DMS114 treated with DMSO at 0.1 percent for 48 hours (cell line): ENCODE results near the gene PHLDA3.

ENCODE experiments used
- DNase-seq: peaks from one replicate; lab custom pipeline; 2025; ENCODE audit not compliant: unreplicated experiment; lab: John Stamatoyannopoulos, UW

The PHLDA3 gene

DNA sequence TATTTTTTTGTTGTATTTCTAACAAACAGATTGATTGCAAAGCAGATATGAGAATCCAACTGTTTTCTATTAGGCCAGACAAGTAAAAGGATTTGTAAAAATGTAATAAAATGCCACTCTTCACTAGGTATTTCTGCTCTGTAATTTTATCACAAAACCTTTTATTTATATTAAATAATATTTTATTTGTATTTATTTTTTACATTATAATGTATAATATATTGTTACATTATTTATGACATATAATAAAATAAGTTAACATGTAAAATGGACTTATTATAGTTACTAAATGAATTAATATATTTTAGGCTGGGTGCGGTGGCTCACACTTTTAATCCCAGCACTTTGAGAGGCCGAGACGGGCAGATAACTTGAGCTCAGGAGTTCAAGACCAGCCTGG lies 34.7 kb downstream of the PHLDA3 start:
- no peak for DNase-seq

DNA sequence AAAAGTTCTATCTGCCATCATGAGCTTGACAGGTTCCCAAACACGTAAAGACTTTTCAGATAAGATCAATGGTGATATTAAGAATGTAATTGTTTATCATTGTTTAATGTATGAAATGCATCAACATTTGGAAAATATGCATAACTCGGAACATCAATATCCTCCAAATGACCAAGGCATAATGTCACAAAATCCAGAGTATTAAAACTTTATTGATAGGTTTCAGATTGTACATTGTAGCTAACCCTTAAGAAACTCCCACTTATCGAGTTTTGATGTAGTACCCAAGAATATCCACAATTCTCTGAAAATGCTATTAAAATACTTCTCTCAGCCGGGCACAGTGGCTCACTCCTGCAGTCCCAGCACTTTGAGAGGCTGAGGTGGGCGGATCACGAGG lies 35.4 kb downstream of the PHLDA3 start:
- DNase-seq: no peak

DNA sequence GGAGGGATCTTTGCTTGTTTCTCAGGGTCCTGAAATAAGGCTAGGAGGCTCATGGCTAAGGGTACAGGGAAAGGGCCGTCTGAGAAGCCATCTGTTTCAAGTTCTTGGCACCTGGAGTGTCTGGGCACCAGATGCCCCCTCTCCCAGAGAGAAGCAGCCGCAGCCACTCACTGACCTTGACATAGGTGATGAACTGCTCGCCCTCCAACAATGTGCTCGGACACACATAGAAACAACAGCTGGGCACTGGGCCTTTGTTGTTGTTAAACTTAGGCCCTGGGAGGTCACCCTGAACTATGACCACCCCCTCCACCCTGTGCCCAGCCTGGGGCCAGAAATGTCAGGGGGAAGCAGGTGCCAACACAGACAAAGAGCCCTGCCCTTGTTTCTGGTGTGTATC lies 38.2 kb downstream of the PHLDA3 start:
- no peak for DNase-seq

DNA sequence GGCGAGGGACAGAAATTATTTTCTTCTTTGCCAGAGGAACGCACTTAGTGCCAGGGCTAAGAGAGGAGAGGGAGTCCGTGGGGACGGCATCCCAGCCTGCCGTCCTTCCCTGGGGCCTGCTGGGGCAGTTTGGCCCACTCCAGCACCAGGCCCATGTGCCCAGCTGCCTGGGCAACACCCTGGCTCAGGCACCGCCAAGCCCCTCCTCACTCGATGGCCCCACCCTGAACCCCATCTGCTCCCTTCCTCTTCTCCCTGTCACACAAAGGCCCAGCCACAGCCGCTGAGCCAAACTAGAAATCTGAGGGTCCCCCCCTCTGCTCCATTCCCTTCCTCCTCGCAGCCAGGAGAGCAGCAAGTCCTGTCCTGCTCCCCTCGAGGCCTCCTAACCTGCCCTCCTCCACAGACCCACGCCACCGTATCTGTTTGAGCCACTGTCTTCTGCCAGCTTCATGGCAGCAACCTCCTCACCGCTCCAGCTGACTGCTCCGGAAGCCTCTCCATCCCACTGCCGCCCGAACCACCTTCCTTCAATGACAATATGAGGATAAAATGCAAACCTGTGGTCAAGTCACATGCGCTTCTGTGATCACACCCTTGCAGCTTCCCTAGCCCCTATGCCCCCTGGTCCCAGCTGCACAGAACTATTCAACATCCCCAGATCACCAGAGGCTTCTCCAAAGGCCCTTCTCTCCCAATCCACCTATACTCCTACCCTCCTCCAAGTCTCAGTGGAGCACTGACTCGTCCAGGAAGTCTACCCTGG lies 39.1 kb downstream of the PHLDA3 start:
- no peak for DNase-seq

DNA sequence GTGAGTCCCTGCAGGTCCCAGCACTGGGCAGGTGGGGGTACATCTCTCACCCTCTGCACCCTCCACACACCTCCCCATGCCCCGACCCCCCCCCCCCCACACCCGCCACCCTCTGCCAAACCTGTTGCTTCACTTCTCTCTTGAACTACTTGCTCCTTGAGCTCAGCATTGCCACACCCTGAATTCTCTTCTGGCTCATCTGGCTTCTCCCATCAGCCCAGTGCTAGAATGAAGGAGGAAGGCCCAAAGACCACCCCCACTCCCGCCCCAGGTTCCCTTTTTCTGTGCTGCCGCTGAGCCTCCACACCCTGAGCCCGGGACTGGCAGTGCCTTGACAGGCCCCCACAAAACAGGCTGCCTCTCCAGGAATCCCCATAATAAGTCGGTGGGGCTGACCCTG lies 41.0 kb downstream of the PHLDA3 start:
- no peak for DNase-seq

DNA sequence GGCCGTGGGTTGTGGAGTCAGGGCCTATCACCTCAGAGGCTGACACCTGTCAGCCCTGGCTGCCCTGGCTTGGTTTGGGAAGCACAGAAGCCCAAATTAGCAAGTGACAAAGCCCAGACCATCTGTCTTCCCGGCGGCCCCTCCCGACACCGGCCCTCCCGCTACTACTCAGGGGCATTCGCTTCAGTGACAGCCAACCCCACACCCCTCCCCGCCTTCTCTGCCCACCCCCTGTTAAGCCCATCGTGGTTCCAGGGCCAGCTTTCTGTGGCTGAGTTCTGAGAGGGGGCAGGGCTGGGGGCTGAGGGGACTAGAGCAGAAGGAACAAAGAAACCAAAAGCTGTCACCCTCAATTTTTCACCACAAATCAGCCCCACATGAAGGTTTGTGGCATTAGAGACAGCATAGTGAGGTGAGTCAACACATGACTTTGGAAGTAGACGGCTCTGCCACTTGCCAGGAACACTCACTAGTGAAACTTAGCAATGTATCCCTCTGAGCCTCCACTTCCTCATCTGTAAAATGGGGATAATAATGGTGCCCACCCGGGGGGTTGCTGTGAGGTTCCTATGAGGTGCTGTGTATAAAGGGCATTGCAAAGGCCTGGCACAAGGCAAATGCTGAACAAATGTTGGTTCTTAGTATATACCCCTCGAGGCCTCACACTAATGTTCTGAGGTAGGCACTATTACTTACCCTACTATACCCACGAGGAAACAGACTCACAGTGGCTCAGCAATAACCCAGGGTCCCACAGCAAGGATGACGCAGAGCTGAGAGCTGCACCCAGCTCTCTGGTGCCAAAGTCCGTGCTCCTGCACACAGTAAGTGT lies 42.3 kb downstream of the PHLDA3 start:
- no peak for DNase-seq

DNA sequence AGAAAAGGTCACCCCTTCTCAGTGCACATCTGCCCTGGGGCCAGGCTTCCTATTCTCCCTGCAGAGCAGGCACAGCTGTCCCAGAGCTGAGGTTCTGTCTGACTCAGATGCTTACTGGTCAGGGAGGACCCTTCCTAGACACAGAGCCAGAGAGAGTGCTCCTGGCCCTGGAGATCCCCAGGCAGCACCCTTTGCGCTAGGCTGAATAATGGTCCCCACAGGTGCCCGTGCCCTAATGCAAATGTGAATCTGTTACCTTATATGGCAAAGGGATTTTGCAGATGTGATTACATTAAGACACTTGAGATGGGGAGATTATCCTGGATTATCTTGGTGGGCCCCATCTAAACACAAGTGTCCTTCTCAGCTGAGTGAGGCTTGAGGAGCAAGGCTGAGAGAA lies 44.8 kb downstream of the PHLDA3 start:
- DNase-seq: no peak

DNA sequence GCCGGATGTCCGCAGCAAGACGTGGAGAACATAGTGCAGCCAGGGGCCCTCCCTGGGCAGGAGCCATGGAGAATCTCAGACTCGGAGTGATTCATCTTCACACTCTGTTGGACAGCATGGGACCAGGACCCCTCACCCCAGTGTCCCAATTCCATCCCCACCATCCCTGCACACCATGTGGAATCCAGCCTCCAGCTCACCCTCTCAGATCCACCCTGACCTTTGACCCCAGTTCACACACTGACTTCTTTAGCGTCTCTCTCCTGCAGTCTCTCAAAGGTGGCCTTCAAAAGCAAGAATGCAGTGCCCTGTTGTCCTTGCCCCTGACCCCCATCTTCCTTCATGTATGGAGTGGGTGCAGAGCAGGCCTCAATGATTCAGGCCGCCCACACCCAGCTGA lies 45.3 kb downstream of the PHLDA3 start:
- no peak for DNase-seq

DNA sequence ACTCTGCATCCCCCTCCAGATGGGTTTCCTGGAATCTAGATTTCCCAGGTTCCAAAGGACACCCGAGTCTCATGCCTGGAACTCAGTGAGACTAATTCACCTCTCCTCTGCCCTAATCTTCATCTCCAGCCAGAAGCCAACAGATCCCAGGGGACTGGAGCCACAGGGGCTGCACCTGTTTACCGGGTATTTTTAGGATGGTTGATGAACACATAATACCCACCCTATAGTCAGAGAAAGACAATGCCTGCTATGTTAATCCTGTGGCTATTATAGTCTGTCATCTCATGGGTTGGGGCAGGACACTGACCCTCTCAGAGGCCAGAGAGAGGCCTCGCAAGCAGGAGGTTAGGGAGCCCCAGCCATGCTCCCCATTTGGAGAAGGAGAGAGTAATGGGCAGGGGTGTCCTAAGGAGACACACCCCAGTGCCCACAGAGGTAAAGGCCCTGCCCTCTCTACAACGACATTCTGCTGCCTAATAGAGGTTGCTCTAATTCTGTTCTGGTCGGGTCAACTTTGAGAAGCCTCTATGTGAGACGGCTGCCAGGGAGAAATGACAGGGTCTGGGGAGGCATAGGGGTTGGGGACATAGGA lies 46.5 kb downstream of the PHLDA3 start:
- no peak for DNase-seq

DNA sequence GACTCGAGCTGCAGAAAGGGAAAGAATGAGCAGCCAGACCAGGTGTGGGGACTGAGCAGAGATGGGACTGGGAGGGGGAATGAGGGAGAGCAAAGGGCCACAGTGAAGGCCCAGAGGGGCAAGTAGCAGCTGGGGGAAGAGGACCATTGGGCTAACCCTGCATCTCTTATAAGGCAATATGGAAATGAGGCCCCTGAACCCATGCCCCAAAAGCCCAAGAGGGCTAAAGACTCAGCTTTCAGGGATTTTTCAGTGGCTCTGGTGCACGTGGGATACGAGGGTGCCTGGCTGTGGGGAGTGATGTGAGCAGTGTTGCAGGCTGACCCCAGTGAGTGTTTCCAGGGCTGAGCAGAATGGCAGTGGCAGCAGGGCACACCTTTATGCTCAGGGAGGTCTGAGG lies 47.0 kb downstream of the PHLDA3 start:
- DNase-seq: no peak

DNA sequence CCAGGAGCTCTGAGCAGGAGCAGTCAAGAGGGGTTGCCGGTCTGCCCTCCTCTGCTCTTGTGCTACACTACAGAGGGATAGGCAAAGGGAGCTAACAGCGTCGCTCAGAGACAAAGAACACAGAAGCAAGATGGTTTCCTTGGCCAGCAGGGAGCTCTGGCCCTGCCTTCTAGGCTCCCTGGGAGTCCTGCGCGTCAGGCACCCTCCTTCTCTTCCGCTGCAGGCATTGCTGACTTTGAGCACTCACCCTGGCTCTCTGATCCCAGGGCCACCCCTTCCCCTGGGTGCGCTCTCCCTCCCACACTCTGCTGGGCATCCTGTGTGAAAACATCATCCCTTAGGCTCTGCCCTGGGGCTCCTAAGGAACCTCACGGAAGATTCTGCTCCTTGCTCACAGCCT lies 47.9 kb downstream of the PHLDA3 start:
- no peak for DNase-seq

DNA sequence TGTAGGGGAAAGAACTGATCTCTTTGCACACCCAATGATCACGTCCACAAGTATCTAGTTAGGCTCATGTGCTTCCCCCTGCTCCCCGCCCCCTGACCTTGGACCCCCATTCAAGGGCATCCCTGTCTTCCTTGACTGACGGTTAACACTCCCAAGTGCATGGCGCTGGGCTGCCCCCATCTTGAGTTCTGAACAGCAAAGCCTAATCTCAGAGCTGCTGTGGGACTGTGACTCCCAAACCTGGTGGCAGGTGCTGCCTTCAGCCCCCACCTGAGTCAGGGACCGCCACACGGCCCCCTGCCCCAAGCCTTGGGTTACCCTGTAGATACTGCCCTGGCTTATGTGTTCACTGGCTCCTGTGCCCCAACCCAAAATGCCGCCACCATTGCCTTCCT lies 48.4 kb downstream of the PHLDA3 start:
- DNase-seq: no peak

DNA sequence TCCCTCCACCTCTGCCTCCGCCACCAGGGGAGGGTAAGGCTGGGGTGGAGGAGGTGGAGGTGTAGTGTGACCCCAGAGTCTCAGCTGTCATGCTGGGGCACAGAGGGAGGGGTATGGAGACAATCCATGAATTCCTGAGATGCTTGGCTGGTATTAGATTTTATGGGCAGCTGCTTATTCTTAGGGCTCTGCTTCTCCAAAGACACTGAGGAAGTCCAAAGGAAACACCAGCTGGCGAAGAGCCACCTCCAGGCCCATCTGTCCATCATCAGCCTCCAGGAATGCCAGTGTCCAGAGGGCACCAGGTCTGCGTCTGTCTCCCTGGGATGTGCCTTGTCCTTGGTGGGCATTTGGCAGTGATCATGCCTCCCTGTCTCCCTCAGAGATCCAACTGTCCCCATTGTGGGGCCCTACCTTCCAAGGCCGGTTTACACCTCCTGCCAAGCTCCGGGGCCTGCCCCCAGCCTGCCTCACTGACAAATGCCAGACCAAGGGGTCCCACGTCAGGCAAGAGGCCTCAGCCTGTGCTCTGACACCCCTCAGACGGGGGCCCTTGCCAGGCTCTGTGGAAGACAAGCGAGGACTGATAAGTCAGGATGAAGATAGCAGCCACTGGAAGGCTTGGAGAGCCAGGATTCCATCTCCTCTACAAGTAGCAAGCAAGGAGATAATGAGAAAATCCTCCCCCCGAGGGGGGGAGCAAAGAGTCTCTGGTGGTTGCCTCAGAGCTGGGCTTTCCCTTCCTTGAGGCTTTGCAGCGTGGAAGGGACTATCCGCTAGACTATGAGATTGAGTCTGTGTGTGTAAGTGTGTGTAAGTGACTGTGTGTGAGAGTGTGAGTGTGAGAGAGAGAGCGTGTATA lies 49.0 kb downstream of the PHLDA3 start:
- DNase-seq: no peak

DNA sequence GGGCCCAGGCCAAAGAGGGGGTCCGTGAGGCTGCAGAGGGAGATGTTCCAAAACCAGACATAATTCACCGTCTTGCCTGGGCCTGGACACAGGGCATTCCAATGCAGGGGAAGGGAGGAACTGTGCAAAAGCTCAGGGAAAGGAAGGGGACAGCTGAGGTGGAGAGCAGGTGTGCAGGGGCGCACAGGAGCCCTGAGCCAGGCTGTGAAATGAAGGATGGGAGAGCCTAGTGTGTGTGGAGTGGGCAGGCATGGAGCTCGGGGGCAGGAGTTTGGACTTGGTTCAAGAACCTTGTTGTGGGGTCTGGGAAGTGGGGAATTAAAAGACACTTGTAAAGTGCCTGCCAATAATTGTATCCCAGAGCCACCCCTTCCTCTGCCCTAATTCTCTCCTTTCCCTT lies 49.7 kb downstream of the PHLDA3 start:
- DNase-seq: no peak

DNA sequence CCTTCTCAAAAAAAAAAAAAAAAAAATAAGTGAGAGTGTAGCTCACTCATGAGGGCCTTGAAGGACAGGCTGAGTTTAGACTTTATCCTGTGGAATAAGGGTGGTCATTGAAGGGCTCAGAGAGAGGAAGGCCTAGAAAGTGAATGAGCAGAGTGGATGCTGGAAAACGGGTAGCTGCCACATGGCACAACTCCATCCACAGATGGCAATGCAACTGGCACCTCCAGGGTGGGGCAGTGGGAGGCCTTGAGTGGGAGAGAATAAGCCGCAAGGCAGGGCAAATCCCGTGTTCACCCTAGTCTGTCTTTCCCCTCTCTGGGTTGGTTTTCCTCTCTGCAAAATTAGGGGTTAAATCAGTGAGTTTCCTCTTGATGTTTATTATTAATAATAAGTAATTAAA lies 50.5 kb downstream of the PHLDA3 start:
- DNase-seq: no peak
